T-helper 2 cell treated with Interferon-gamma antibody and Interleukin-4, amounts not matched to agents 100 ng/mL and 5 ng/mL, for 36 hours (primary cell): ENCODE measurements around the gene HK2. TPM values are rescaled to one million over a fixed set of nuclear protein-coding genes. Genes with fewer than 3 reads are reported as not detected.

Source experiments
- intact Hi-C: fragments of 100-400 bp; cut with micrococcal nuclease; formaldehyde crosslinking; loops from one replicate; pipeline ENCODE4 v1.15.1; 2023
- total RNA-seq: library from RNA; stranded (reverse); gene quantifications from 2 replicates; pipeline ENCODE4 v1.2.3, GENCODE V29; 2022

The HK2 gene
- total RNA-seq, 1 donor from 2014 or later: 34.2 TPM

DNA sequence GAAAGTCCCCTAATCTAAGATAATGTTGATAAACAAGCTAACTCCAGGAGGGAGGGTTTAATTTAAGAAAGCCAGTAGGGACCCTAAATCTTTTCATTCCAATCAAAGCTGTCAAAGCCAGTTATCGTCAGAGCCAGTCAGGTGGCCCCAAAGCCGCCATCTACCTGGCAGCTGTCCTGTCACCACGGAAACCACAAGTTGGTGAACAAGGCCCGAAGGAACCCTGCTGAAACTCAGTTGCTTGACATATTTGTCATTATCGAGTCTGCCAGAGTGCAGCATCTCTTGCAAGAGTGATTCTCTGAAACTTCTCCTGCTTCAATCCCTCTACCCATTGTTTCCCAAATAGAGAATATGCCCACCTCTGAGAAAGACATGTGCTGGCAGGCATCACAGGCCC lies 93.7 kb downstream of the HK2 start:
- intact Hi-C loops: loop anchor here (10.0 kb wide), 1 partner anchor 137 kb away; no protein-coding TSS in a partner anchor

DNA sequence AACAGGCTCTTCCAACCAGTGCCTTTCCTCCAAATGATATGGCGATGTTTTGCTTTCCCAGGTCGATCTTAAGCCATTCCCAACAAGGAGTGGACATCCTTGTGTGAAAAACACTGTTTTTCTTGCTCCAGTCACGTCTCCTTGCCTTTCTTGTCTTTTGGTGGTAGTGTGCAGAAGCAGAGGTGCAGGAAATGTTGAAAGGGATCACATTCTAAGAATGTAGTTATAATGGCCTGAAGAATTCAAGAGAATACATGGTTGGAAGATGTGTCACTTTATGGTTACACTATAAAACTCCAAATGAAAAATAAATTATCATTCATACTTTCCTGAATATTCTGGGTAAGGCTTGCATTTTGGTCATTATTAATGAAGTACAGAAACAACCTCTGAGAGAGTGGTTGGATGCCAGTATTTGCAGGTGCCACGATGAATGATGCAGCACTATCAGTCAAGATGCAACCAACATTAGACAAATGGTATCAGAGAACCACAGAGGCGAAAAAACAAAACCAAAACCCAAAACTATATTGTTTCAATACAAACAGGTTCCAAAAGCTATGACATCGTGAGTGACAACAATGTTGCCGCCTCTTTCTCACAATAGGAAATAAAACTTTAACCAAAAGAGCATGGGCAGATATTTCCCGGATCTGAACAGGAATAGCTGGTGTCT lies 97.0 kb downstream of the HK2 start:
- intact Hi-C loops: no loop called here

DNA sequence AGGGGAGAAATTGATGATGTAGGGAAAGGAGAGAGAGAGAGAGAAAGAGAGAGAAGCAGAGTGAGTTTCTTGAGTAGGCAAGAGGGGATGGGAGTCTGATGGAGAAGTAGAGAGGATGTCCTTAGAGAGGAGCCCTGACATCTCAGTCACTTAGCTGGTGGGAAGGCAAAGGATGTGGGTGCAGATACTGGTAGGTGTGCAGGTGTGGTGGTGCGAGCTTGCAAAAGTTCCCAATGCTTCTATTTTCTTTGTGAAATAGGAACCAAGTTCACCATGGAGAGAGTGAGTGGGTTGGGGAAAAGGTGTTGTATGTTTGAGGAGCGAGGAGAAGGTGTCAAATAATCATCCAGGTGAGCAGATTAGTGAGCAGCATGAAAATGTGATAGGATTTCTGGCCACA lies 98.0 kb downstream of the HK2 start:
- intact Hi-C loops: no loop called here

DNA sequence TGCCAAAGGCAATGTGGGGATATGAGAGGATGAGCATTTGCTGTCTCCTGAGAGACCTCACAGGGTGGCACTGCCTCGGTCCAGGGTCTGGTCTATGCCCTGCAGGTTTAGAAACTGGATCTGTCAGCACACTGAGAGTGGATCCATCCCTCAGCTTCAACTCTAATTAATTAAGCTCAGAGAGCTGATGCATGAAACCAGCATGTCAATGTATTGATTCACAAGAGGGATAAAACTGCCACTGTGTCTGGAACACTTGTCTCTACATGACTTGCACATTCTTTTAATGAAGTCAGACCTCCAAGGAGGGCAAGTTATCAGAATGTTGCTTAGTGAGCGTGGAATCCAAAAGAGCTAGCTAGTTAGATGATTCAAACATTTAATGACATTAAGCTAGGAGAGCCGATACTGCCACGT lies 102.1 kb downstream of the HK2 start:
- intact Hi-C loops: no loop called here

DNA sequence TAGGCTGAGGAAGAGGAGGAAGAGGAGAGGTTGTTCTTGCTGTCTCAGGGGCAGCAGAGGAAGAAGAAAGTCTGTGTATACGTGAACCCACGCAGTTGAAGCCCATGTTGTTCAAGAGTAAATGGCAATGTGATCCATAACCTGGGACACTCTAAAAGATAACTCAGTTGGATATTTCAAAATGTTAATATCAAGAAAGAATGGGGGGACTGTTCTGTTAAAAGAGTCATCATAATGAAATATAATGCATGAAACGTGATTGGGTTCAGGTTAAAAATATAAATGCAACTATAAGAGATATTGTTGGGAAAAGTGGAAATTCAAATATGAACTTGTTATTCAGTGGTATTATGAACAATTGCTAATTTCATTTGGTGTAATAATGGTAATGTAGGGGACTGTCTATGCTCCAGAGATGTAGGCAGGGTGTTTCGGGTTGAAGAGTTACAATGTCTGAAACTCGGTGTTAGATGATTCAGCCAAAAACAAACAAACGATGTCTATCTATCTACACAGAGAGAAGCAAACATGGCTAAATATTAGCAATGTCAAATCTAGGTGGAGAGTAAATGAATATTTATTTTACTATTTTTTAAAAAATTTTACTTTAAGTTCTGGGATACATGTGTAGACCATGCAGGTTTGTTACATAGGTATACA lies 103.4 kb downstream of the HK2 start:
- intact Hi-C loops: no loop called here

DNA sequence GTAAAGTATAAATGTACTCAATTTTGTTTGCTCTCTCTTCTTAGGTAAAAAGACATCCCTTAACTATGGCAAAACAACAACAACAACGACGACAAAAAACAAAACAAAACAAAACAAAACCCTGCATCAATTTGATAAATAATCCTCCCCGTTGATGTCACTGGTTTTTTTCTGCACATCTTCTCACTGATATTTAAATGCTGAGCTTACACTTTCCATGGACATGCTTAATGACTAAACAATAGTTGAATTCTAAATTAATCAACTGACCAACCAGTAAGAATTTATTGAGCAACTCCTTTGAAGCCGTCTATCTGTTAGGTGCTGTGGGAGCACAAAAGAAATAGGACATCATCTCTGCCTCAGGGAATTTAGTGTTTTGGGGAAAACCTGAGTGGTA lies 104.3 kb downstream of the HK2 start:
- intact Hi-C loops: no loop called here

DNA sequence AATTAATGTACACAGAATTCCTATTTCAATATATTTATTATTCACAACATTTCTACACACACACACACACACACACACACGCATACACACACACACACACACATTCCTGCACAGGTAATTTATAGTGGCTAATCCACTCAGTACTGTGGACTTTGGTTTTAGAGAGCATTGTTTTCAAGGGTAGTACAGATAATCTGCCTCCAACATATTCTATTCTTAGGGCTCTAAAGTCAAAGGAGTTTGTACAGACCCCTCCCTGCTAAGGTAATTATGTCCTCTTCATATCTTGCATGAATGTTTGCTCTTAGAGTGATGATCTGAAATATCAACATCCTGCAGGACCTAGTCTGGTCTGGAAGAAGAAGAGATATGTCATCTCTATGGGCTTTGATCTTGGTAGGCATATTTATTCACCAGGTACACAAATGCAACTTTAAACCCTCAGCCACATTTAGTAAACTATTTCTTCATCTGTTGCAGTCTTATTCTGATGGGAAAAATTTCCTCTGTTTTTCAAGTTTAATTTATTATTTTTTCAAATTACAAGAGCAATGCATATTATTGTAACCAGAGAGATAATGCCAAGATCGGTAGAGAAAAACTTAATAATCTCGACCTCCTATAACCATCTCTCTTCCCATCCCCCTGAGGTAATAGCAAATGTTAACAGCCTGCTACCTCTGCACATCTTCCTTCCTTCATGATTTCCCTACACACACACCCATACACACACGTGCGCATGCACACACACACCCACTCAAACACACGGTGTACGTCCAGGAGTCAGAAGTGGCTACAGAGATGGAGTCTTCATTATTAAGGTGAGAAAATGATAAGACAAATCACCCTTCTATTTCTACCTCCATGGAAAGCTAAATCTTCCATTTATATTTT lies 106.2 kb downstream of the HK2 start:
- intact Hi-C loops: no loop called here

DNA sequence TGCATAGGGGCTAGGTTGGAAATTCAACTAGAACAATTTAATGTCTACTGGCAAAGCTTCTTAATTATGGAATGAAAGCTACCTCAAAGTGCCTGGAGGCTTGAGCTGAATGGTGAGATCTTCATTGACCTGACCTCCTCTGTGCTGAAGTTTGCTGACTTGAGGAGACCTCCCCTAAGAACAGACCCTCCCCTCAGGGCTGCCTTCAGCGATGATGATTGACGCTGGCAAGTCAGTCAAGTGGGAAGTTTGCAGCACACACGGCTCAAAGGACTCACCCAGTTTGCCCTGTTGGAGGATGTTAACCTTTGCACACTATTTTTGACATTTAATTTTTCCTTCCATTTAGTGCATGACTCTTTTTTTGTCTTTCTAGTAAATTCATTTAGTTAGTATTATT lies 107.4 kb downstream of the HK2 start:
- intact Hi-C loops: no loop called here

DNA sequence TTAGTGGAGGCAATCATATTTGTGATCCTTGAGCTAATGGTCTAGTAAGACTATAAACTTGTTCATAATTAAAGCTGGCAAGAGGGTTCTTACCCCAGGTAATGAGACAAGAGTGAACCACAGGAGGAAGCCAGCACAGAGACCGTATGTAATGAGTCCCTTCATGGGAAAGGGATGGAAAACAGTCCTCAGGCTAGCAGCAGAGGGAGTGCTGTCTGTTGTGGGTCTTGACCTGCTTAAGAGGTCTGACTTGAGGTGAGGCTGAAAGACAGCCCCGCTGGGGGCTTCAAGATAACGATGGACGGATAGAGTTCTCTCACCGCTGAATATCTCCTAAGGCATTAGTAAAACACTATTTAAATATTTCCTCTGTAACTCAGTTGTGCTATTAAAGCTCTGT lies 108.3 kb downstream of the HK2 start:
- intact Hi-C loops: no loop called here

Other genes starting within 250 kb of the HK2 start
- 0.09 TPM in 1 of 2 replicates, not detected in the other for gene M1AP, start 185.8 kb upstream of the HK2 start, total RNA-seq
- gene SEMA4F, start 179.9 kb upstream of the HK2 start, total RNA-seq: 4.4 and 5.9 TPM in 2 replicates
- 56.4 and 58.3 TPM in 2 replicates for gene POLE4, start 124.5 kb downstream of the HK2 start, total RNA-seq